NCI-H2029 treated with DMSO at 0.1 percent for 48 hours (cell line): Measurements from ENCODE around the gene C2orf76.

ENCODE experiments used
- DNase-seq: peaks from one replicate; lab custom pipeline; 2025; lab: John Stamatoyannopoulos, UW

Gene C2orf76

DNA sequence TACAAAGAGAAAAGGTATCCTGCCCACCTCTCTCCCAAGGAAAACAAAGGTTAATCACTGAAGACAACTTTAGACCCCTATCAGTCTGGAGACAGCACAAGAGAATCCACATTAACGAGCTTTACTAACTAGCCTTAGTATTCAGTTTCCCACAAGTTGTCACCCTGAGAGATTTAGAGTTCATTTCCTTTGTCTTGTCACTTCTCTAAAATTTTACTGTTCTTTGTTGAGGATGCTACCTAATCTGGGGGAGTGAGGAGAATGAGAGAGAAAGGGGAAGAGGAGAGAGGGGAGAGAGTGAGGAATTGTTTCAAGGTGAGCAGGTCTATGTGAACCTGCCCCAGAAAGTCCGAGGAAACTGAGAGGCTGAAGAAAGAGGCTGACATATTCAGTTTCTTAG is 28.4 kb downstream of the C2orf76 start:
- no peak for DNase-seq

DNA sequence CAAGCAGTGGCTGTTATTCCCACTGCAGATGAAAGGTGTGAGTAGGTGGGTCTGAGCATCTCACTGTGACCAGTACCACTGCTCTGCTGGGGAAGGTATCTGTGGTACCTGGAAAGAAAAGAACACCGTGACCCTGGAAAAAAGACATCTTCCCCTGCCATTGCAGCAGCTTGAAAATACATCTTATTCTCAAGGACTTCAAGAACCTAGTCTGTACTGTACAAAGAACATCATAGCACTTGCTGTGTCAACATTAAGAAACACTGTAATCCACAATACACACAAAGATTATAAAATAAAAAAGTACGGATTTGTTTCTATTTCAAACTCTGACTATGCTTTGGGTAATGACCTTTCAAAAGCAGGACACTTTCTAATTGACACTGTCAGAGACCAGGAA is 28.9 kb downstream of the C2orf76 start:
- DNase-seq: no peak

DNA sequence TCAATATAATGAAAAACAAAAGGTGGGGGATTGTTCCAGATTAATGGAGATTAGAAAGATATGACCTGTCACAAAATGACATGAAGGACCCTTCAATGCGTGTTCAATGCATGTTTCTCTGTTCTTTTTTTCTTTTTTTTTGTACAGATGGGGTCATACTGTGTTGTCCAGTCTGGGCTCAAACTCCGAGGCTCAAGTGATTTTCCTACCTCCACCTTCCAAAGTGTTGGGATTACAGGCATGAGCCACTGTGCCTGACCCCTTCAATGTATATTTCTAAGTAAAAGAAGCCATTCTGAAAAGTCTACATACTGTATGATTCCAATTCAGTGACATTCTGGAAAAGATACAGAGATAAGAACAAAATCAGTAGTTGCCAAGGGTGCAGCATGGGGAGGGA is 32.8 kb downstream of the C2orf76 start:
- no peak for DNase-seq

DNA sequence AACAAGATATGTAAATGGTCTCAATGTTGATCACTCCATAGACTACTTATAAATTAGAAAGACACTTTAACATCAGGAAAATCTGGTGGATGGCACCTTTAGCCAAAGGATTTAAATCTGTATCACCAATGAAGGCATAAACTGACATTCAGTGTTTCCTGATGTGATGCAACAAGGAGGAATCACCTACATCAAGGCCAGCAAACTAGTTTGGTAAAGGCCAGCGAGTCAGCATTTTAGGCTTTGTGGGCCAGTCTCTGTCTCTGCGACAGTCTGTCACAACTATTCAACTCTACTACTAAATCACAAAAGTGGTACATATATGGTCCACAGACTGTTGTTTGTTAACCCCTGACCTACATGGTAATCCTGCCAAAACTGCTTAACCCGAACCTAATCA is 33.3 kb downstream of the C2orf76 start:
- DNase-seq: no peak

- no peak for DNase-seq
Measured at GRCh38 chr2:119332953-119333352, 33.7 kb downstream of the C2orf76 start.

- DNase-seq: no peak
Measured at GRCh38 chr2:119327431-119327830, 39.2 kb downstream of the C2orf76 start.

DNA sequence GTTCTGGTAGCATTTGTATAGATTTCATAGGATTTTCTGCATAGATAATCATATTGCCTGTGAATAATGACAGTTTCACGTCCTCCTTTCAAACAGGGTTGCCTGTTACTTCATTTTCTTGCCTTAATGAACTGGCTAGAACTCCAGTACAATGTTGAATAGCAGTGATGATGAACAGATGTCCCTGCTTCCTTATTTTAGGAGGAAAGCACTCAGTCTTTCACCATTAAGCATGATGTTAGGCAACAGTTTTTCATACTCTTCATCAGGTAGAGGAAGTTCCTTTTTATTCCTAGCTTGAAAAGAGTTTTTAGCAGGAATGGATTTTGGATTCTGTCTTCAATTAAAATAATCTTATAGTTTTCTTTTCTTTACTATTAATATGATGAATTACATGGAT is 39.7 kb downstream of the C2orf76 start:
- DNase-seq: no peak

DNA sequence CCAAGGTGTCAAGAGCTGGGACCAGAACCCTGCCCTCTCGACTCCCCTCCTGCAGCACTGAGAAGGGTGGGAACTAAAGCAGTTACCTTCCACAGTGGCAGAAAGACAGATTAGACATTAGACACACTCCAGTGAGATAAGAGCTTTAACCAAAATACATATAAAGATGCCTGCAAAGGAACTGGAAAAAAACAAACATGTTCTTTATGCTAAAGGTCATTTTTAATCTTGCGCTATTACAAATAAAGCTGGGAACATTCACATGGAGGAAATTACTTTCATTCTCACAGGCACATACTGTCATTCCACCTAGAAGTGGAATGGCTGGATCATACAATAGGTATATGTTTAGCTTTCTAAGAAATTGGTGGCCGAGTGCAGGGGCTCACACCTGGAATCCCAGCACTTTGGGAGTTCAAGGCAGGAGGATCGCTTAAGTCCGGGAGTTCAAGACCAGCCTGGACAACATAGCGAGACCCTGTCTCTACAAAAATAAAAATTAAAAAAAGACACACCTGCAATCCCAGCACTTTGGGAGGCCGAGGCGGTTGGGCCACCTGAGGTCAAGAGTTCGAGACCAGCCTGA is 41.9 kb downstream of the C2orf76 start:
- DNase-seq: no peak

GRCh38 chr2:119323459-119323858 is 43.2 kb downstream of the C2orf76 start:
- DNase-seq: no peak

DNA sequence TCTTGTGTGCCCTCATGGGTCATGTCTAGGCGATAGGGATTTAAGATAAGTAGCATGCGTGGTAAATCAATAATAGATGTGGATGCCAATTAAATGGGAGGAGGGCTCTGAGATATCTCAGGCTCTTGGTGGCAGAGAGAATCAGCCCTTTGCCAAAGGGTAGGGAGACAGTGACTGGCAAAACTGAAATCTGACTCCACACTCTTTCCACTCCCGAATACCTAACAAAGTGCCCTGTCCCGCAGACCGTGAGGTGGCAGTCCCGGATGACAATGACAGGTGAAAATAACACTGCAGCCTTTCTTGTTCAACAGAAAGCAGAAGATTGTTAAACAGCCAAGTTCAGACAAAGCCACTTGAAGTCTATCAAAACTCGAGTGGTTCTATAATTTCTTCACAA is 47.0 kb downstream of the C2orf76 start:
- no peak for DNase-seq

DNA sequence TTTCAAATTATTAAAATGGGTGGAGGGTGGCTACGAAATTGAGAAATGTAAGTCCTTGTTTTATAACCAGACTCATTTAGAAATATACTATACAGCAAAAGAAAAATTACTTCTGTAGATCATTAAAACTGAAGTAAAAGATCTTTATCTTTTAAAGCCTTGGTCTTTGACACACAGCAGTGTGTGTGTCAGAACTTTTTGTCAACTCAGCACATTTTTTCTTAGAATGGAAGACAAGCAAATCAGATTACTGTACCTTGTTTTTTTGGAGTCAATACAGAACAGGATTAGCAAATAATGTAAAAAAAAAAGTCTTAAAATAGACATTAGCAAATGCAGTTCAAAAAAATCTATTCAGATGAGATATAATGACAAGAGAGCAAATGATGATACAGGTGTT is 49.1 kb downstream of the C2orf76 start:
- no peak for DNase-seq

DNA sequence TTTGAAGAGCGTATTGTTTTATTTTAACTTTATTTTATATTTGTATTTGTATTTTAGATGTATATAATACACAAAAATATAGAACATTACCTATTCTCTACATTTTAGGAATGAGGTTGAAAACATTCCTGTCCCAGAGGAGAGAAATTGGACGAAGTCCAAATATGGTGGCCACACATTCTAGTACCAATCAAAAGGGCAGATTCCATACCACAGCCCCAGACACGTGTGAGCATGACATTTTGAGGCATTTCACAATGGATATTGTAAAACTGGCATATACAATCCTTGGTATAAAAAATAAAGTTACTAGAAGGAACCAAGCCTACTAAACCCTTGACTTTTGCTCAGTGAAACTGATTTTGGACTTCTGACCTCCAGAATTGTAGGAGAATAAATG is 50.6 kb downstream of the C2orf76 start:
- no peak for DNase-seq

- no peak for DNase-seq
Measured at GRCh38 chr2:119315241-119315925, 51.3 kb downstream of the C2orf76 start.

- no peak for DNase-seq
Measured at GRCh38 chr2:119311831-119312230, 54.8 kb downstream of the C2orf76 start.

GRCh38 chr2:119311371-119311770 is 55.3 kb downstream of the C2orf76 start:
- no peak for DNase-seq

- DNase-seq: no peak
Measured at GRCh38 chr2:119308793-119309330, 57.8 kb downstream of the C2orf76 start.

GRCh38 chr2:119307419-119308140 is 59.1 kb downstream of the C2orf76 start:
- DNase-seq: no peak

DNA sequence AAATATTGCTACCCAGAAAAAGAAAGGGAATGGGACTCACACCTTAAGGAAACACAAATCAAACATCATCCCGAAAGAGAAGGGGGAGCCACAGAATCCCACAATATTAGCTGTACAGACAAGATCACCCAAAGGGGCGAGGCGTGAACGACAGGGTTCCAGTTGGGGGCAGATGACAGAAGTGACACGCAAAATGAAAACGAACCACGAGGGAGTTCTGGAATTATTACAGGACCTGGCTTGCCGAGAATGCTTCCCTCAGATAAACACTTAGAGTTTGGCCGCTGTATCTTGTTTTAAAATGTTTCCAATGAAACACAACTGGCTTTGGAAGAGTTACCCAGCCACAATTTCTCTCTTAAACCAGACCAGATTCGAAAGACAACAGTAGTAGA is 60.4 kb downstream of the C2orf76 start:
- DNase-seq: no peak

DNA sequence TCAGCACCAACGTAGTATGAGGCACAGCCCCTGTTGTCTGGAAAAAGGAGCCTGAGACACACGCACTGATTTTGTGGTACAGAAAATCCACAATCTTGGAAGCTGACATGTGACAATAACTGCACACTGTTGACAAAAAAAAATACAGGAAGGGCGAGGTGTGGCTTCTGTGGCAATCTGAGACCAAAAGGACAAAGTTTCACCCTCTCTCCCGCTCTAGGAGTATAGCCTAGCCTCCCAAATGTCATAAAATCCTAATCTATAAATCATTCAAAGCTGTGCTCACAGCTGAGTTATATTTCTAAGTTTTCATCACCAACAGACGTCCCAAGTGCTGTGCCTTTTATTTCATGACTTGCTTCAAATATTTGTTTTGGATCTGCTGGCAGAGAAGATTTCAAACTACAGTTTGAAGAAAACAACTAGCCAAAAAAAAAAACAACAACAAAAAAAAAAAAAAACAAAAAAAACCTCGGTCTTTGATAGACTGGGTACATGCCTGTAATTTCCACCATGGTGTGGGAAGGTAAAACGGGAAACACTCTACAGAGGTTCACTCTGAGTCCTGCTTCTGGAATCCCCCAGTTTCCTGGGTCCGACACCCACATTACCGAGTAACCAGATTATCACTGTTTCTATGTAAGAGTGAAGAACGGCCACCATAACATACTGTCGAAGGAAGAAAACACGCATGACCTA is 61.0 kb downstream of the C2orf76 start:
- DNase-seq: no peak

DNA sequence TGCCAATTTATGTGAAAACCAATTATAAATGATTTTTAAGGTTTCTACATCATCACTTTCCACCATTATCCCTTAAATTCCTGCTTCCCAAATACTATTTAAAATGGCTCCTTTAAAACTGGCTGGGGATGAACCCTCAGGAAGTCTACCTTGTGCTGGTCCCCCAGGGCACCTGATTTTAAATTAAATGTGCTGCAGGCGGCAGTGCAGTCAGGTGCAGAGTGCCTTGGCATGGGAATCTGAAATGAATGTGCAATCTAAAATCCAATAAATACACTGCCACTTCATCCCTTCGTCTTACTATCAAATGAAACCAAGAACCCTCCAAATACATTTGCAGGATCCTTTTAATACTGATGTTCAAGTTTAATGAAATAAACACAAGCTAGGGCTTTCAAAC is 61.8 kb downstream of the C2orf76 start:
- no peak for DNase-seq

- DNase-seq: no peak
Measured at GRCh38 chr2:119301413-119301812, 65.2 kb downstream of the C2orf76 start.

GRCh38 chr2:119295688-119296375 is 70.8 kb downstream of the C2orf76 start:
- DNase-seq: no peak
